Measurements from ENCODE around the gene ZNF787.

ZNF787 gene

GRCh38 chr19:56142897-56143434 is 21.9 kb upstream of the ZNF787 start:
- DNase-seq, result no peak

GRCh38 chr19:56142087-56142787 is 21.1 kb upstream of the ZNF787 start:
- no peak for DNase-seq

DNA sequence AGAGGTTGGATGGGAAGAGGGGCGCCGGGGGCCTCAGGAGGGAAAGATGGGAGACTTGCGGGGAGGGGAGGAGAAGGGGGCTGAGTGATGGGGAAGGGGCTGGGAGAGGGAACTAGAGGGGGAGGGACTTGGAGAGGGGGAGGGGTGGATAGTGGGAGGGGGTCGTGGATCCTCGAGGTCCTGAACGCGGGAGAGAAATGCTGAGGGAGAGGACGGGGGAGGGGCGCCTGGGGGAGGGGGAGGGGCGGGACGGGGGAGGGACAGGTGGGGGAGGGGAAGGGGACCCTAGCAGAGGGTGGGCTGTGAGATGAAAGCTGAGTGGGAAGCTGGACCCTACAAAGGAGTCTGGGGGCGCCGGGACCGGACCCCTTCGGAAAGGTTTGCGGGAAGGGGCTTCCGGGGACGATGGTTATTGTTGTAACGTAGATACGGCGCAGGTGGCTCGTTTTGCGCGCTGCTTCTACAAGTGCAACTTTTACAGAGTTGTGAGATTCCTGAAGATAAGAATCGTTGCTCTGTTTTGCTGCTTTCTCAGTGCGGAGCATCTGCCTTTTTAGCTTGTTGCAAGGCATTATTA is 20.4 kb upstream of the ZNF787 start:
- no peak for DNase-seq

DNA sequence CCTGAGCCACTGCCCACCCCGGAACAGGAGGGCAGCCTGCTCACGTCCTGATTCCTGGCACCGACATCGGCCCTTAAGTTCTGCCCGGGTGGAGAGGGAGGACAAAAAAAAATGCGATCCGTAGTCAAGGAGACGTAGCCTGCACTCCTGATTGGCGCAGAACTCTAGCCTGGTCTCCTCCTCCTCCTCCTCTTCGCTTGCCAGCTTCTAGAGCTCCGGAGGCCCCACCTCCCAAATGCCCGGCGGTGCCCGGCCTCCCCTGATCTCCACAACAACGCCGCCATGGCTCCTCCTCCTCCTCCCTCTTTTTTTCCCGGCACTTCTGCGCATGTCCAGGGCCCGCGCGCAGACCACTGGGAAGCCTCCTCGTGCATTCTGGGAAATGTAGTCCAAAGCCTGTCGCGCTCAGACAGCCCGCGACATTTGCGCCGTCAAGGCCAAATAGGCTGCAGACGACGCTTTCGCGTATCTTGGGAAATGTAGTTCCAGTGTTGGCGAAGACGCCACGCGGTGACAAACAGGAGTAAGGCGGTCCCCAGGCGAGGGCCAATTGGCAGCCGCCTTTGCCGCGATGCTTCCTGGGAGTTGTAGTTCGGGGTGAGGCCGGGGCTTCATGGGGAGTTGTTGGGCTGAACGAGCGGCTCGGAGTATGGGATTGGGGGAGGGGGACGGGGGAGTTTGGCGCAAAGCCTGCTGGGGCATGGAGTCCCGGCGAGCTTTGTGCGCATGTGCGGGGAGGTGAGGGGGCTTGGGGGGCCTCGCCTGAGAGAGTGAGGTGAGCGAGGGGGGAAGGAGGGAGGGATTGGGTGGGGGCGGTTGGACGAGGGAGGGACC is 19.7 kb upstream of the ZNF787 start, which contains the start of gene ZNF444:
TSS of gene ZNF444 (plus strand) at position 705 of the 834 bp plus-strand sequence. CDS start 5,625 bp downstream, outside the sequence.
- DNase-seq, result peak; percentile 100

DNA sequence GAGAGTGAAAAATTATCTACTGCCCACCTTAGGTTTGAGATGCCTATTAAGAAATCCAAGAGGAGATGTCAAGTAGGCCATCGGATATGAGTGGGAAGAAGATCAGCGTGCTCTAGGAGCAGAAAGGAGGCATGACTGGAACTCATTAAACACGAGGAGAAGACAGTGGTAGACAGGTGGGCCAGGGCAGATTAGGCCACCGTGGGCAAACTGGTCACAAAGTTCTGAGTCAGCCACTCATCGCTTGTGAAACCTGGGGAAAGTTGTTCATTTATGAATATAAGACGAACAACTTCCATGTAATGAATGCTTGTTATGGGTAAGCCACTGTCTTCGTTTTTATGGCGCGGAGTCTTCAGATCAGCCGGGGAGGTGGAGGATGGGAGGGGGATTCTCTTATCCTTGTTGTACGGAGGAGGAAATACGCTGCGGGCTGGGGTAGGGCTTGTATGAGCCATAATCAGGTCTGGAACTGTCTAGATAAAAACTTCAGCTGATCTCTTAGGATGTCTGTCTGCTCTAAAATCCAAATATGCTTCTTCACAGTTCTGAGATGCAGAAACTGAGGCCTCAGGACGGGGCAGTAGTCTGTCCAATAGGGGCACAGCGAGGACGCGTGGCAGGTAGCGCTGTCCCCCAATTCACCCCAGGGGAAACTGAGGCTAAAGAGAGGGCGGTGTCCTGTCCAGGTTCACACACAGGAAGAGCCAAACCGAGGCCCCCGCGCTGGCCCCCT is 18.9 kb upstream of the ZNF787 start:
- no peak for DNase-seq

DNA sequence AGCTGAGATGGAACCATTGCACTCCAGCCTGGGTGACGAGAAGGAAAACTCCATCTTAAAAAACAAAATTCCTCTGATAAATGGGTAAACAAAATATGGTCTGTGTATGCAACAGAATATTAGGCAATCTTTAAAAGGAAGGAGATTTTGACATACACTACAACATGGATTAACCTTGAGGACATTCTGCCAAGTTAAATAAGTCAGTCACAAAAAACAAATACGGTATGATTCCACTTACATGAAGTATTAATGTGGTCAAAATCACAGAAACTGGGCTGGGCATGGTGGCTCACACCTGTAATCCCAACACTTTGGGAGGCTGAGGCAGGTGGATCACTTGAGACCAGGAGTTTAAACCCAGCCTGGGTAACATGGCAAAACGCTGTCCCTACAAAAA is 17.0 kb upstream of the ZNF787 start:
- DNase-seq, result no peak

DNA sequence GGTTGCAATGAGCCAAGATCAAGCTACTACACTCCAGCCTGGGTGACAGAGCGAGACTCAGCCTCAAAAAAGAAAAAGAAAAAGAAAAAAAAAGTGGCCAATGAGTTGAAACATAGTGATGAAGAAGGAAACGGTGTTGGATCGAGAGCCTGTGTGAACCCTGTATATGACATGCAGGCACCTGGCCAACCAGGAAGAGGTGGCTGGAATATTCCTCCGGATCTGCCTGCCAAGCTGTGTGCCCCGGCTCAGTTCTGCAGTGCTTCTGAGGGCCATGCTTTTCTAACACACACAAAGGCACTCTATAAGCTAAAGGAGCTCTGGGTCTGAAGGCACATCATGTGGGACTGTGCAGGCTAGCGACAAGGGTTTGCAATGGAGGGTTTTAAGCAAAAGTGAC is 16.3 kb upstream of the ZNF787 start:
- DNase-seq, result no peak

- no peak for DNase-seq
Observed at GRCh38 chr19:56136362-56136761, 15.3 kb upstream of the ZNF787 start.

DNA sequence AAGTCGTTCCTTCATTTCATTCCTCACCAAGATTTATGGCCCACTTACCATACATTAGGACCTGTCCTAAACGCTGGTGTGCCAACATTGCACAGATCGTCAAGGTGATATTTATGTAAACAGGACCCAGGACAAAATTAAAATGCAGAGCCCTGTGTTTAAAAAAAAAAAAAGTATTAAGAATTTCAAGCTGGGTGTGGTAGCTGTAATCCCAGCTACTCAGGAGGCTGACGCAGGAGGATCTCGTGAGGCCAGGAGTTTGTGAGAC is 13.5 kb upstream of the ZNF787 start:
- DNase-seq, result no peak

DNA sequence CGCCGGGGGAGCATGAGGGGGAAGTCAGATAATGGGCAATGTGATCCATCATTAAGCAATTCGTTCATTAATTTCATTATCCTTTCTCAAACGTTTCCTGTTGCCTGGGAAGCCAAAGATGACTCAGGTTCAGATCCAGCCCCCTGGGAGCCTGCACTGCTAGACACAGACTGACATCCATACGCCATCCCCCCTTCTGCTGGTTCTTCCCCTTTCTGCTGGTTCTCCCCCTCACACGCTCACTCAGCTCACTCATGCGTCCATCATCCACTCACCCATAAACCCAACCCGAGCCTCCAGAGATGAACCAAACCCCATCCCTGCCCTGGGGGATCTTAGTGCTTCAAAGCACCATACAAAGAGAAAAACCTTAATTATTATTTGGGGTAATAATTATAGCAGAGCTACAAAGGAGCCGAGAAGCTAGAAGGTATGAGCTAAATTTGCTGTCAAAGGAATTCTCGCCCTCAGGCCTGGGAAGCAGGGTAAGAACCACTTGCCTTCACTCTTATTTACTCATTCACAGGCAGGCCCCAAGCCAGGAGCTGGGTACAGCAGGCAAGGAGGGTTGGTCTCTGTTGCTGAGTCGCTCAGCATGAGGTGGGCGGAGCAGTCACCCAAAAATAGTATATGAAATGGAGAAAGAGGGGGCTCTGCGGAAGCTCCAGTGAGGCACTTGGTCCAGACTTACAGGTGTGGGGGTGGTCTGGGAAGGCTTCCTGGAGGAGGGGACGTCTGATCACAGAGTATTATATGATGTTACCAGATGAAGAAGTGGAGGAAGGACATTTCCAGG is 13.0 kb upstream of the ZNF787 start:
- no peak for DNase-seq

DNA sequence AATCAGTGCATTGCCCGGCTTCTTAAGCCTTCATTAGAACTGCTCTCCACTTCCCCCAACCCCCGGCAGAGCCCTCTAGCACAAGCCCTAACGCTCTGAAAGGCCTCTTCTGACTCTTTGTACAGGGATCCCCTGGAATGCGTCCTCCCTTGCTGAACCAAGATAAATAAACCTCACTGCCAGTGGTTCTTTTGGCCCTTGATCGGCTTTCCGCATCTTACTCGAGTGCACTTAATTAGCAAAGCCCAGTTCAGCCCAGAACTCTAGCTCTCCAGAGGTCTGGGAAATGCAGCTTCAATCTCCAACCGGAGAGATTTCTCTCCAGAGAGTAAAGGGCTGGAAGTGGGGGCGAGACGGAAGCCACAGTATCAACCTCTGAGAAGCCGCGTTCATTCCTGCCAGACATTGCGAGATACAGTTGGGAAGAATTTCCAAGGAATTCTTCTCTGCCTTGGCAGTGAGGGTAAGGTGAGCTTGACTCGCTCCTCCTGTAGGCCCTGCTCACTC is 11.3 kb upstream of the ZNF787 start:
- DNase-seq, result peak; percentile 74

DNA sequence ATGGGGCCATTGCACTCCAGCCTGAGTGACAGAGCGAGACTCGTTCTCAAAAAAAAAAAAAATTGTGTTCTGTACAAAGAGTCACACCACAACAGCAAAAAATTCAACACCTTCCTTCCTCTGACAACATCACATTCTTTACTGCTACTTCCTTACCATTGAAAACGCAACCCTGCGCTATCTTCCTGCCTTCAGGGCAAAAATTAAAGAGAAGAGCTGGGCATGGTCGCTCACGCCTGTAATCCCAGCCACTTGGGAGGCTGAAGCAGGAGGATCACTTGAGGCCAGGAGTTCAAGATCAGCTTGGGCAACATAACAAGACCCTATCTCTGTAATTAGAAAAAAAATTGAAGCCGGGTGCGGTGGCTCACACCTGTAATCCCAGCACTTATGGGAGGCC is 10.6 kb upstream of the ZNF787 start:
- DNase-seq, result no peak

DNA sequence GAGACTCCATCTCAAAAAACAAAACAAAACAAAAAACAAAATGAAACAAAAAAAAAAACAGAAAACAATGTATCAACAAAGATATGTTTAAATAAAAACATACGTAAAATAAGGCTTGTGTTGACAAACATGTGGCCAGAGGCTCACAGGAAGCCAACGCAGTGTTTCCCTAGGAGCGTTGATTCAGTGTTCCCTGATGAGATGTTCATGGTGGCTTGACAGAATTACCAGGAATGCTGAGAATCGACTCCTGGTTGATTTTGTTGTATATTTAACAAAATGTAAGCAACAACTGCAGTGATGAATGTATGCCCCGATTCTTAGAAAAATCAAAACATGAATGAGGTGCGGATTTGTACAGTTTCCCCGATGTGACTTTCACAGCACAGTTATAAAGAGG is 8.9 kb upstream of the ZNF787 start:
- no peak for DNase-seq

DNA sequence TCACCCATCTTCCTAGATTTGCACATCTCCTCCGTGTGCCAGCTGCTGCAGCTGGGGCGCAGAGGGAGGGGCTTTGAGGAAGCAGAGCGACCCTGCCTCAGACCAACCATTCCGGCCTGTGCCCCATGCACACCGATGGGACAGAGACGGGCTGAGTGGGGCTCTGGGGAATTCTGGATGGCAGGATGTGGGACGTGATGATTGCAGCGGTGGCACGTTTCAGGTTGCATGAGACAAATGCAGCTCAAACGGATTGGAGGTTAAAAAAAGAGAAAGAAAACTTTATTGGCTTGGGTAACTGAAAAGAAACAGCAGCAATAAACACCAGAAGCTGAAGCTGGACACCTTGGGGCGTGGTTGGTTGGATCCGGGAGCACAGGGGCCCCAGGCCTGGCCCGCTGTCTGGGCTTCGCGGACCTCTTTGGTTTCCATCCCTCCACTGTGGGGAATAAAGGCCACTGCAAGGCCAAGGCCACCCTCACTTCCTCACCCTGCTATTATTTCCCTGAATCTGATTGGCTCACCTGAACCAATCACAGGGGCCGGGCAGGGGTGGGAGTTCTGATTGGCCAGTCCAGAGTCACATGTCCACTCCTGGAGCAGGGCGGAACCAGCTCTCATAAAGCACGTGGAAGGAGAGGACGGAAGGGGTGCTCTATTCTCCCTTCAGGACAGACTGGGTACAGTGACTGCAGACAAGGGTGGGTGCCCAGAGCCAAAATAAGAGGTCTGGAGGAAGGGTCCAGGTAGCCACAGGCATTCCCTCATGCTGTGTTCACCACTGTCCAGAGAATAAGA is 6.1 kb upstream of the ZNF787 start:
- no peak for DNase-seq

DNA sequence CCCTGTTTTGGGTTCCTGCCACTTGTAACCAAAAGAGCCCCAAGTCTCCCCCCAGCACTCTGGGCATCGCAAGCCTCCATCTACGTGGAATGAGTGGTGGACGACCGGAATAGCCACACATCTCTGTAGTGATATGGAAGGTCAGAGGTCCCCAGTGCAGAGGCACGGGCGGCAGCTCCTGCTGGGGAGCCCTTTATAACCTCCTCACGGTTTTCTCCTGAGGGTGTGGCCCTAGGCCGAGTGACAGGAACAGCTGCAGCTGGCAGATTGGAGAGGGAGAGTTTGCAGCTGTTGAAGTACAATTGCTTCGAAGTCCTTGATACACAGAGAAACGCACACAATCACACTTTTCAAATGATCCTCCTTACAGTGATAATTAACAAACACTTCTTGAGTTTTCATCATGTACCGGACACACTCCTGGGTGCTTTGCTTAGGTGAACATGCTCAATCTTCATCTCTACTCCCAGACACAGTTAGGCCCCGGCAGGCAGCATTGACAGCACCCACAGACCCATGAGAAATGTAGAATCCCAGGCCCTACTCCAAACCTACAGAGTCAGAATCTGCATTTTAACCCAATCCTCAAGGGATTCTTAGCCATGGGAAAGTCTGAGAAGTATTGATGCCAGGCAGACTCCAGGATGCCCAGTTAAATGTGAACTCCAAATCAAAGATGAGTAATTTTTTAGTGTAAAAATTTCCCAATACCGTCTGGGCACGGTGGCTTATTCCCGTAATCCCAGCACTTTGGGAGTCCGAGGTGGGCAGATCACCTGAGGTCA is 4.9 kb upstream of the ZNF787 start:
- peak; percentile 59 for DNase-seq

DNA sequence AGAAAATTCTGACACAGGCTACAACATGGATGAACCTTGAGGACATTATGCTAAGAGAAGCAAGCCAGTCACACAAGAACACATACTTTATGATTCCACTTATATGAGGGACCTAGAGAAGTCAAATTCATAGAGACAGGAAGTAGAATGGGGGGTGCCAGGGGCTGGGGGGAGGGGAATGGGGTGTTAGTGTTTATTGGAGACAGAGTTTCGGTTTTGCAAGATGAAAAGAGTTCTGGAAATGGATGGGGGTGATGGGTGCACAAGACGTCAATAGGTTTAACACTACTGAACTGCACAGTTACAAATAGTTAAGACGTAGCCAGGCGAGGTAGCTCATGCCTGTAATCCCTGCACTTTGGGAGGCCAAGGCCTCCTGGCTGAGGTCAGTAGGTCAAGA is 3.5 kb upstream of the ZNF787 start:
- DNase-seq, result no peak

- DNase-seq, result no peak
Observed at GRCh38 chr19:56123266-56123891, 2.3 kb upstream of the ZNF787 start.

DNA sequence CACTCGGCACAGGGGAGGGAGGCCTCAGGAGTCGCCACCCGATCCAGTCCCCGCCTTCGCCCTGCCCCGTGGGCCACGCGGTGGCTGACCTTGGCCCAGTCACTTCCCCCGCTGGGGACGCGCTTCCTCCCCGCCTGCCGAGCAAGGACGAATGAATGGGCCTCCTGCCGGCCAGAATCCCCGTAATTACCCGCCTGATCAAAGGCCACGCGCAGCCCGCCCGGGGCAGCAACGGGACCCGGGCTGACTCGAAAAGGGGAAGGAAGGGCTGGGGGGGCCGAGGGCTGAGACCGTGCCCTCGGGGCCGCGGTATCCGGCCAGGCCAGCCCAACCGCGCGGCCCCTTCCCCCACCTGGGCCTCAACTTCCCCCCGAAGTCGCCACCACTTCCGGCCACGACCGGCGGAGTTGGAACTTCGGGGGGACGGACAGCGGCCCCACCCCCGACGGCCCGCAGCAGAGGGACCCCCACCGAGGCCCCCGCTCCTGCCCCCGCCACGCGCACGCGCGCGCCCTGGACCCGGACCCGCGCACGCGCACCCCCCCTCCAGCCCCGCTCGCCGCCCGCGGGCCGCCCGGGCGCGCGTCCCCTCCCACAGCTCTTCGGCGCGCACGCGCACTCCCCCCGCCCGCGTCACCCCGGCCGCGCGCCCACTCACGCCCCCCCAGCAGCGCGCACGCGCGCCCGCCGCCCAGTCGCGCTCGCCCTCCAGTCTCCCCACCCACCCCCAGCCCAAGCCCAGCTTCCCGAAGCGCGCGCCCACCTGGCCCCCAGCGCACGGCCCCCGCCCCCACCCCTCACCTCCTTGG is 520 bp downstream of the ZNF787 start:
- DNase-seq, result peak; percentile 85

DNA sequence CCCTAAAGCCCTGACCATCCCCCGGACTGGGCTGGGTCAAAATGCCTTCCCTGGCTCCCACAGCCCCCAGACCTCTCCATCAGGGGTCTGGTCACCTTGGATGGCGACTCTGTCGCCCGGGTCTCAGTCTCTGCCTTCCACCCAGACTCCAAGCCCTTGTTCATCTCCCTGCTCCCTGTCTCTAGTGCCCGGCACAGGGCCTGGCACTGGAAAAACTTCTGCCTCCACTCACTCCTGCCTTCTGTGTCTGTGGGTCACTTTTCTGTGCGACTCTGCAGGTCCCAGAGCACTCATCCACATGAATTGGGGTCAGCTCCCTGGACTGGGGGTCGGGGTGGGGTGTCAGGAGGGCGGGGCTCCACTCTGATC is 1.1 kb downstream of the ZNF787 start:
- DNase-seq, result no peak
